Panc1 (cell line): ENCODE measurements around the gene PPM1B. TPM values are rescaled to one million over a fixed set of nuclear protein-coding genes. Genes with fewer than 3 reads are reported as not detected.

Source experiments
- ATAC-seq: fragments of 200-7000 bp; cut with Tn5 transposase; 2 replicates; pipeline ENCODE4 v1.9.1; 2020; ENCODE audit warnings: mild to moderate bottlenecking, moderate library complexity
- BruUV-seq: library from RNA; stranded (reverse); fragments of 400-500 nt; replicated peaks from 2 replicates; lab custom pipeline; 2021; lab: Mats Ljungman, UMichigan
- CTCF ChIA-PET: fragments of 300-600 bp; sonication (Branson Sonifier 250); formaldehyde crosslinking; loops from one replicate; lab custom pipeline; 2022; ENCODE audit warnings: antibody characterized with exemption; lab: Charles Lee
- POLR2A ChIA-PET: fragments of 300-600 bp; sonication (Branson Sonifier 250); formaldehyde crosslinking; loops from one replicate; lab custom pipeline; 2022; ENCODE audit warnings: antibody characterized with exemption; lab: Charles Lee
- DNase-seq: peaks from one replicate; pipeline ENCODE4 v3.0.0-alpha.2; 2010; ENCODE audit warnings: low read depth, low spot score
- H3K27ac ChIP-seq: 2 replicates; pipeline ENCODE4 v1.5.1; 2011; ENCODE audit warnings: mild to moderate bottlenecking, low read length, inconsistent platforms
- H3K27me3 ChIP-seq: fragments of 200-500 bp; sonication (Bioruptor generic); 2 replicates; pipeline ENCODE4 v1.6.0; 2014; ENCODE audit warnings: low read length, inconsistent platforms; ENCODE audit not compliant: control insufficient read depth, insufficient read depth
- H3K36me3 ChIP-seq: fragments of 200-500 bp; sonication (Bioruptor generic); 2 replicates; pipeline ENCODE4 v1.5.1; 2014; ENCODE audit warnings: inconsistent platforms, mild to moderate bottlenecking, low read length, moderate library complexity; ENCODE audit not compliant: control insufficient read depth, insufficient read depth
- H3K4me1 ChIP-seq: 2 replicates; pipeline ENCODE4 v1.5.1; 2011; ENCODE audit warnings: inconsistent platforms, mild to moderate bottlenecking, low read length, moderate library complexity; ENCODE audit not compliant: control insufficient read depth, insufficient read depth
- H3K4me3 ChIP-seq, 2 experiments: 2 replicates each; pipeline ENCODE4 v1.5.1; 2011 to 2012; ENCODE audit warnings: low read depth in 2 of 2, low read length in 2 of 2, mild to moderate bottlenecking in 2 of 2, inconsistent platforms in 1 of 2, moderate library complexity in 1 of 2
- H3K9me3 ChIP-seq: fragments of 200-500 bp; sonication (Bioruptor generic); 2 replicates; pipeline ENCODE4 v1.5.1; 2014; ENCODE audit warnings: low read depth, mild to moderate bottlenecking, inconsistent platforms, low read length, moderate library complexity; ENCODE audit not compliant: control insufficient read depth, insufficient read depth
- POLR2AphosphoS5 ChIP-seq: IDR thresholded peaks from 2 replicates; pipeline ENCODE4 v1.6.1; 2012; ENCODE audit warnings: mild to moderate bottlenecking, low read depth, low read length, moderate library complexity
- SIN3A ChIP-seq: IDR thresholded peaks from 2 replicates; pipeline ENCODE4 v1.6.1; 2012; ENCODE audit warnings: low read depth, mild to moderate bottlenecking, low read length, moderate library complexity, borderline replicate concordance; ENCODE audit not compliant: insufficient read depth
- TCF7L2 ChIP-seq: IDR thresholded peaks from 2 replicates; pipeline ENCODE4 v1.6.1; 2011; ENCODE audit warnings: mild to moderate bottlenecking, low read depth, low read length, inconsistent platforms
- in situ Hi-C: cut with HindIII; loops from 2 replicates; pipeline ENCODE4 v1.10.0; 2016; ENCODE audit warnings: low sequenced_read_pairs, low pct_unique_long_range_greater_than_20kb
- intact Hi-C: fragments of 100-400 bp; cut with micrococcal nuclease; formaldehyde crosslinking; loops from one replicate; pipeline ENCODE4 v1.10.0; 2022; ENCODE audit not compliant: unreplicated experiment
- total RNA-seq: library from RNA; stranded (reverse); gene quantifications from one replicate; pipeline ENCODE4 v1.2.1, GENCODE V29; 2021; ENCODE audit not compliant: unreplicated experiment
- TF ChIP-seq, protein P1 (sequence below), 2 experiments: IDR thresholded peaks; 2 replicates each; pipeline ENCODE4 v1.6.1; 2011 to 2012; ENCODE audit warnings: low read depth in 2 of 2, control low read depth in 1 of 2, low read length in 1 of 2, mild to moderate bottlenecking in 1 of 2, moderate library complexity in 1 of 2; ENCODE audit not compliant: insufficient read depth in 1 of 2
- TF ChIP-seq, protein P2 (sequence below): fragments of 450-650 bp; IDR thresholded peaks from 2 replicates; pipeline ENCODE4 v1.5.1; 2017; ENCODE audit warnings: mild to moderate bottlenecking

Gene PPM1B
- total RNA-seq, 1 experiment from 2014 or later, result 36.0 TPM

DNA sequence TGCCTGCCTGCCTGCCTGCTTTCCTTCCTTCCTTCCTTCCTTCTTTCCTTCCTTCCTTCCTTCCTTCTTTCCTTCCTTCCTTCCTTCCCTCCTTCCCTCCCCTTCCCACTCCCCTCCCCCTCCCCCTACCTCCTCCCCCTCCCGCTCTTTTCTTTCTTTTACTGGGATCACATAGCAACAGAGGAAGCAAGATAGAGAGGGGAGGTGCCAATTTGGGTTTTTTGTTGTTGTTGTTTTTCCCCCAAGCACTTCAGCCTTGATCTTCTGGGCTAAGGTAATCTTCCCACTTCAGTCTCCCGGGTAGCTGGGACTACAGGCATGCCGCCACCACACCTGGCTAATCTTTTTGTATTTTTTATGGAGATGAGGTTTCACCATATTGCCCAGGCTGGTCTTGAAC, 20.0 kb downstream of the PPM1B start:
- in situ Hi-C loops, result no loop called here
- Histone ChIP-seq H3K9me3 (no peaks in the 10 kb centered on the region), H3K27me3 (no peaks in the 10 kb centered on the region), H3K4me1 (no peaks in the 10 kb centered on the region), H3K4me3 (no peak overlapping the region), H3K36me3 (no peaks in the 10 kb centered on the region), H3K27ac (no peak overlapping the region)
- ChIA-PET CTCF (no interaction called here), POLR2A (no interaction called here)
- ATAC-seq, result no peak
- intact Hi-C loops, result no loop called here
- BruUV-seq, result no TSS peak
- DNase-seq, result no peak
- TF ChIP-seq, protein P1, sequence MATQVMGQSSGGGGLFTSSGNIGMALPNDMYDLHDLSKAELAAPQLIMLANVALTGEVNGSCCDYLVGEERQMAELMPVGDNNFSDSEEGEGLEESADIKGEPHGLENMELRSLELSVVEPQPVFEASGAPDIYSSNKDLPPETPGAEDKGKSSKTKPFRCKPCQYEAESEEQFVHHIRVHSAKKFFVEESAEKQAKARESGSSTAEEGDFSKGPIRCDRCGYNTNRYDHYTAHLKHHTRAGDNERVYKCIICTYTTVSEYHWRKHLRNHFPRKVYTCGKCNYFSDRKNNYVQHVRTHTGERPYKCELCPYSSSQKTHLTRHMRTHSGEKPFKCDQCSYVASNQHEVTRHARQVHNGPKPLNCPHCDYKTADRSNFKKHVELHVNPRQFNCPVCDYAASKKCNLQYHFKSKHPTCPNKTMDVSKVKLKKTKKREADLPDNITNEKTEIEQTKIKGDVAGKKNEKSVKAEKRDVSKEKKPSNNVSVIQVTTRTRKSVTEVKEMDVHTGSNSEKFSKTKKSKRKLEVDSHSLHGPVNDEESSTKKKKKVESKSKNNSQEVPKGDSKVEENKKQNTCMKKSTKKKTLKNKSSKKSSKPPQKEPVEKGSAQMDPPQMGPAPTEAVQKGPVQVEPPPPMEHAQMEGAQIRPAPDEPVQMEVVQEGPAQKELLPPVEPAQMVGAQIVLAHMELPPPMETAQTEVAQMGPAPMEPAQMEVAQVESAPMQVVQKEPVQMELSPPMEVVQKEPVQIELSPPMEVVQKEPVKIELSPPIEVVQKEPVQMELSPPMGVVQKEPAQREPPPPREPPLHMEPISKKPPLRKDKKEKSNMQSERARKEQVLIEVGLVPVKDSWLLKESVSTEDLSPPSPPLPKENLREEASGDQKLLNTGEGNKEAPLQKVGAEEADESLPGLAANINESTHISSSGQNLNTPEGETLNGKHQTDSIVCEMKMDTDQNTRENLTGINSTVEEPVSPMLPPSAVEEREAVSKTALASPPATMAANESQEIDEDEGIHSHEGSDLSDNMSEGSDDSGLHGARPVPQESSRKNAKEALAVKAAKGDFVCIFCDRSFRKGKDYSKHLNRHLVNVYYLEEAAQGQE (IDR thresholded peaks at IDR 0.05; ENCODE audit: insufficient read depth in 1 of 2, low read depth in 2 of 2, low read length in 1 of 2), result no peak
- TF ChIP-seq SIN3A (no peak), TCF7L2 (no peak), POLR2AphosphoS5 (no peak)
- TF ChIP-seq, protein P2, sequence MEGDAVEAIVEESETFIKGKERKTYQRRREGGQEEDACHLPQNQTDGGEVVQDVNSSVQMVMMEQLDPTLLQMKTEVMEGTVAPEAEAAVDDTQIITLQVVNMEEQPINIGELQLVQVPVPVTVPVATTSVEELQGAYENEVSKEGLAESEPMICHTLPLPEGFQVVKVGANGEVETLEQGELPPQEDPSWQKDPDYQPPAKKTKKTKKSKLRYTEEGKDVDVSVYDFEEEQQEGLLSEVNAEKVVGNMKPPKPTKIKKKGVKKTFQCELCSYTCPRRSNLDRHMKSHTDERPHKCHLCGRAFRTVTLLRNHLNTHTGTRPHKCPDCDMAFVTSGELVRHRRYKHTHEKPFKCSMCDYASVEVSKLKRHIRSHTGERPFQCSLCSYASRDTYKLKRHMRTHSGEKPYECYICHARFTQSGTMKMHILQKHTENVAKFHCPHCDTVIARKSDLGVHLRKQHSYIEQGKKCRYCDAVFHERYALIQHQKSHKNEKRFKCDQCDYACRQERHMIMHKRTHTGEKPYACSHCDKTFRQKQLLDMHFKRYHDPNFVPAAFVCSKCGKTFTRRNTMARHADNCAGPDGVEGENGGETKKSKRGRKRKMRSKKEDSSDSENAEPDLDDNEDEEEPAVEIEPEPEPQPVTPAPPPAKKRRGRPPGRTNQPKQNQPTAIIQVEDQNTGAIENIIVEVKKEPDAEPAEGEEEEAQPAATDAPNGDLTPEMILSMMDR, result no peak

DNA sequence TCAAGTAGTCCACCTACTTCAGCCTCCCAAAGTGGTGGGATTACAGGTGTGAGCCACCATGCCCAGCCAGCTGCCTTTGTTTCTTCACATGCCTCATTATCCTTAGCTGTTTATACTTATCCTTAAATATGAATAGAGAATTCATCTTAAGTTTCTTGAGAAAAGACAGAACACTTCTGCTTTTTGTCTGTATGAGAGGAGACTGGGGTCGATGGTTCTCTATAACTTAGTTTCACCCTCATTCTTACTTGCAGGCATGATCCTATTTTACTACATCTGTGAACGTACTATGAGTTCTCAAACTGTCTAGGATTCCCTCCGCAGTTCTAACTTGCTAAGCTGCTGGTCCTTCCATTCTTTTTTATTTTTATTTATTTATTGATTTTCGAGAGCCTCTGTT, 20.4 kb downstream of the PPM1B start:
- Histone ChIP-seq H3K4me3 (no peak overlapping the region), H3K27me3 (no peaks in the 10 kb centered on the region), H3K36me3 (no peaks in the 10 kb centered on the region), H3K9me3 (no peaks in the 10 kb centered on the region), H3K4me1 (no peaks in the 10 kb centered on the region), H3K27ac (no peak overlapping the region)
- ChIA-PET POLR2A (no interaction called here), CTCF (no interaction called here)
- TF ChIP-seq, protein P2, result no peak
- TF ChIP-seq, protein P1 (IDR thresholded peaks at IDR 0.05; ENCODE audit: insufficient read depth in 1 of 2, low read depth in 2 of 2, low read length in 1 of 2), result no peak
- no peak for TF ChIP-seq POLR2AphosphoS5
- no peak for TF ChIP-seq TCF7L2
- no peak for TF ChIP-seq SIN3A
- ATAC-seq (no peak), DNase-seq (no peak)
- intact Hi-C loops (no loop called here), in situ Hi-C loops (no loop called here)
- no TSS peak for BruUV-seq
